ENCODE results near the gene ANO2. TPM values are rescaled to one million over a fixed set of nuclear protein-coding genes. Genes with fewer than 3 reads are reported as not detected.

Gene ANO2
- total RNA-seq, 1 donor from 2014 or later: 16.0 TPM

GRCh38 chr12:5921027-5921909, 23.8 kb downstream of the ANO2 start:
- no peak for DNase-seq (ENCODE audit: low read depth in 2 of 2)

GRCh38 chr12:5916785-5917290, 28.2 kb downstream of the ANO2 start:
- DNase-seq (ENCODE audit: low read depth in 2 of 2): no peak

- DNase-seq (ENCODE audit: low read depth in 2 of 2): no peak
Observed at GRCh38 chr12:5915511-5915910, 29.5 kb downstream of the ANO2 start.

- DNase-seq (ENCODE audit: low read depth in 2 of 2): no peak
Observed at GRCh38 chr12:5914387-5915149, 30.5 kb downstream of the ANO2 start.

GRCh38 chr12:5913387-5913786, 31.7 kb downstream of the ANO2 start:
- no peak for DNase-seq (ENCODE audit: low read depth in 2 of 2)

GRCh38 chr12:5912437-5913334, 32.4 kb downstream of the ANO2 start:
- DNase-seq (ENCODE audit: low read depth in 2 of 2): no peak

- no peak for DNase-seq (ENCODE audit: low read depth in 2 of 2)
Observed at GRCh38 chr12:5912011-5912410, 33.0 kb downstream of the ANO2 start.

- no peak for DNase-seq (ENCODE audit: low read depth in 2 of 2)
Observed at GRCh38 chr12:5910790-5911548, 34.1 kb downstream of the ANO2 start.

- no peak for DNase-seq (ENCODE audit: low read depth in 2 of 2)
Observed at GRCh38 chr12:5909560-5909959, 35.5 kb downstream of the ANO2 start.

GRCh38 chr12:5908251-5908650, 36.8 kb downstream of the ANO2 start:
- DNase-seq (ENCODE audit: low read depth in 2 of 2): no peak

GRCh38 chr12:5907807-5908206, 37.3 kb downstream of the ANO2 start:
- DNase-seq (ENCODE audit: low read depth in 2 of 2): no peak

GRCh38 chr12:5905757-5906156, 39.3 kb downstream of the ANO2 start:
- no peak for DNase-seq (ENCODE audit: low read depth in 2 of 2)

- DNase-seq (ENCODE audit: low read depth in 2 of 2): no peak
Observed at GRCh38 chr12:5904969-5905368, 40.1 kb downstream of the ANO2 start.

- no peak for DNase-seq (ENCODE audit: low read depth in 2 of 2)
Observed at GRCh38 chr12:5904441-5904840, 40.6 kb downstream of the ANO2 start.

GRCh38 chr12:5902736-5903135, 42.3 kb downstream of the ANO2 start:
- no peak for DNase-seq (ENCODE audit: low read depth in 2 of 2)

- DNase-seq (ENCODE audit: low read depth in 2 of 2): no peak
Observed at GRCh38 chr12:5901416-5901815, 43.6 kb downstream of the ANO2 start.

GRCh38 chr12:5900533-5901205, 44.4 kb downstream of the ANO2 start:
- DNase-seq (ENCODE audit: low read depth in 2 of 2): no peak

GRCh38 chr12:5900076-5900475, 45.0 kb downstream of the ANO2 start:
- no peak for DNase-seq (ENCODE audit: low read depth in 2 of 2)

GRCh38 chr12:5899675-5900074, 45.4 kb downstream of the ANO2 start:
- DNase-seq (ENCODE audit: low read depth in 2 of 2): no peak

GRCh38 chr12:5898874-5899273, 46.2 kb downstream of the ANO2 start:
- DNase-seq (ENCODE audit: low read depth in 2 of 2): no peak
